ENCODE results near the gene CABLES1. TPM values are rescaled to one million over a fixed set of nuclear protein-coding genes. Genes with fewer than 3 reads are reported as not detected.
"Not testable (repeated sequence)": the region's sequence is repeated elsewhere in the genome, so short reads cannot be mapped to it uniquely, and the experiment has no call there.

Gene CABLES1
- polyA plus RNA-seq, 3 donors = 25.2 to 26.4 (median 25.8) TPM

DNA sequence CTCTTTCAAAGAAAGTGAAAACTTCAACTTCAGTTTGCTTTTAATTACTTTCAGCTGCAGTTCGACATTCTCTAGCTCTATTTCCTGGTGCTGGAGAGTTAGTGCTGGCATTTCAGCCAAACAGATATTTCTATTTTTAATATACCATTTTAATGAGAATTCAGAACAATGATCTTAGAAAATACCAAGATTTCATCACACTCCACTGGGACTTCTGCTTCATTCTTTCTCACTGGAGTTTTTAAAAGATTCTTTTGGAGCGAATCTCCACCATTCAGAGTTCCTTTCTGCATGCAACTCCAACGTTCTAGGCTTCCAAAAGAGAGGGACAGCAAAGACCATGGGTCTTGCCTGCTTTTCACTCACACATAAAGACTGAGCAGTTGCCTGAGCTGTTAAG is 94.2 kb downstream of the CABLES1 start:
- no peak for DNase-seq (ENCODE audit: extremely low read depth in 1 of 11, low read depth in 9 of 11, low spot score in 4 of 11)

DNA sequence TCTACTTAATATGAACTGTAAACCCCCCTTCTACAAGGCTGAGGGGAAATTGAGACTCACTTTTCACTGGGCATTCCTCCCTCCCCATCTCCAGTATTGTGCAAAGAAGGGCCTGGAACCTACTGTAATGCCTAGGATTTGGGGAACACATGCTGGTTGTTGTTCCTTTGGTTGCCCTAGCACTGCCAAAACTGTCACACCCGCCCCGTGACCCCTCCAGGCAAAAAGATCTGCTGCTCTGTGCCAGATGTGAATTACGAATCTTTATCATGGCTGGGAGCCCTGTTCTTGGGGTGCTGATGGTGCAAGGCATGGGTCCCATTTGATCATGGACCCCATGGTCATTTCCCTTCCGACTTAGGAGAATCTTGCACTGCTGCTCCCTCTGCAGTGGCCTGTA is 95.4 kb downstream of the CABLES1 start:
- no peak for DNase-seq (ENCODE audit: extremely low read depth in 1 of 11, low read depth in 9 of 11, low spot score in 4 of 11)

DNA sequence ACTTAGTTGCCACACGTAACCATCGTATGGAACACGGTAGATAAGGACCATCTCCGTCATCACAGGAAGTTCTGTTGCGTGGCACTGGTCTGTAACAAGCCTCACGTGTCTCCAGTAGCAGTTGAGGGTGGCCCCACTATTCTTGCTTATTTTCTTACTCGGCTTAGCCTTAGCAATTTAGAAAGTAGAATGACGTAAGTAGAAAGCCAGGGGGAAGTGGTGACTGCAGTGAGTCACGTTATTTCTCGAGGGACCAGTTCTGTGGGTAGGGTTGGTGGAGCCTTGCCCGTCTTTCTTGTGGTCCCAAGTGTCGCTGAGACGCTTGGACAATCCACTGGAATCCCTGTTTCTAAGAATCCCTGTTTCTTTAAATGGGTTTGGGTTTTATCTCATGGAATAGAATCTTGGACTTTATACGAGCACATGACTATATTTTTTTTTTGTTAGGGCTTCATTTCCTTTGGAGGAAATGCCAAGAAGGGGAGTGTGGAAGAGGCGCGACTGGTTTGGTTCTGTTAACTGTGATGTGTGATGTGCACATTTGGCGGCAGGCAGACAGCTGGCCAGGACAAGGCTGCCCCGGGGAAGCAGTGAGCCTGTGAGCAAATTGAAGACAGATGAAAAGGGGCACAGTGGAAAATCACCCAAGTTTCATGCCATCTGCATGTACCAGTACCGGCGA is 96.2 kb downstream of the CABLES1 start:
- DNase-seq (ENCODE audit: extremely low read depth in 1 of 11, low read depth in 9 of 11, low spot score in 4 of 11) = no peak

DNA sequence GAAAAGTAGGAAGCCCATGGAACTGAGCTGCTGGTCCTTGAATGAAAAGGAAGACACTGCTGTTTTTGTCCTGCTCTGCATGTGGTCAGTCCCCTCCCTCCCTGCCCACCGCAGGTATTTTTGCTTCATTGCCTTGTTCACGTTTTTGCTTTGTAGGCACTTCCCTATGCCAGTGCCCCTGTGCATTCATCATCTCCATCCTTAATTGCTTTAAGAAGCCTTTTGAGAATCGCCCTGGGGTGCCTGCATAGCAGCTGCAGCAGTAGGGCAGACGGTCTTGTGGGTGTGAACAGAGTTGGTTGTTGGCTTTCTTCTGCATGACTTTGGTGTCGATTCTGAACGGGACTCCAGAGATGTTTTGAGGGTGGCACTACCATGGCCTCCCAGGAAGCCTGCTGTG is 97.0 kb downstream of the CABLES1 start:
- DNase-seq (ENCODE audit: extremely low read depth in 1 of 11, low read depth in 9 of 11, low spot score in 4 of 11) = no peak

DNA sequence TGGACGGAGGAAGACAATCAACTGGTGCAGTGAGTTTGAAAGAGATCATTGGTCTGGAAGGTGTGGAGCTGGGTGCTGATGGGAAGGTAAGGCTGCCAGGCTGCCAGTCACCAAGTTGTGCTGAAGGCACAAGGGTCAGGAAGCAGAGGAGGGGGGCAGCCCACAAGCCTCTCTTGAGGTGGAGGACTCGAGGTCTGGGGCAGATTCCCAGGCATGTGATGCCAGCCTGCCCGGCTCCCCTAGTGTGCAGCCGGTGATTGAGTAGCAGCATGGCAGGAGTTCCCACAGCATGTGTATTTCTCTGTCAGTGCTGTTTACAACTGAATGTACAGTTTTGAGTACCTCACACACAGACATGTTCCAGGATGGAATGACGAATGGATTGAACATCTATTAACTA is 99.3 kb downstream of the CABLES1 start:
- DNase-seq (ENCODE audit: extremely low read depth in 1 of 11, low read depth in 9 of 11, low spot score in 4 of 11) = no peak

DNA sequence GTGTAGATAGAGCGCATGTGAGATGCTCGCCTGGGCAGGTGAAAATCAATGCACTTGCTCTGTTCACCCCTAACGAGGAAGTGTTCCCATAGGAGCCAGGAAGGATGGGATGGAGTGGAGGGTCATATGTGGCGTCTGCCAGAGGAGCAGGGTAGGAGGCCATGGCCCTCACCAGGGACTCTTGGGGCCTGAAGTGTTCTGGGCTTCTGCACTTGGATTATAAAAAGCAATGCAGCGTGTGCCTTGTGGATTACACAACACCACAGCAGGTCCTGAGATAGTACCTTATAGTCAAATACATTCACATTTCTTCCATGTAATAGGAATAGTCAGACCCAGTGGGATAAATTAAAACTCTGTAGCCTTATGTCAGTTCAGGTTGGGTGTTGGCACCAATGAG is 100.1 kb downstream of the CABLES1 start:
- DNase-seq (ENCODE audit: extremely low read depth in 1 of 11, low read depth in 9 of 11, low spot score in 4 of 11) = no peak

DNA sequence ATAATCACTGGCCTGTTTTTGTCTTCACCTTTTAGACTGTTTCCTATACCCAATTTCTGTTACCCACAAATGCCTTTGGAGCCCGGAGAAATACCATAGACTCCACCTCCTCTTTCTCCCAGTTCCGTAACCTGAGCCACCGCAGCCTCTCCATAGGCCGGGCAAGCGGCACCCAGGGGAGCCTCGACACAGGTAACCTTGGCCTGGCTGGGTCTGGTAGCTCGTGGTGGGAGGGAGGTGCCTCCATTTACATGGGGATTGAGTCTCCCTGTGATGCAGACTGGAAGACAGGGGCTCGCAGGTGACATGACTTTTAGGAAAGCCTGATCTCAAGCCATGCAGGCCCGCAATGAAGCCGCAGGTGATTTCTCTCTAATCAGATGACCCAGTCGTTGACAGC is 100.6 kb downstream of the CABLES1 start:
- no peak for DNase-seq (ENCODE audit: extremely low read depth in 1 of 11, low read depth in 9 of 11, low spot score in 4 of 11)

DNA sequence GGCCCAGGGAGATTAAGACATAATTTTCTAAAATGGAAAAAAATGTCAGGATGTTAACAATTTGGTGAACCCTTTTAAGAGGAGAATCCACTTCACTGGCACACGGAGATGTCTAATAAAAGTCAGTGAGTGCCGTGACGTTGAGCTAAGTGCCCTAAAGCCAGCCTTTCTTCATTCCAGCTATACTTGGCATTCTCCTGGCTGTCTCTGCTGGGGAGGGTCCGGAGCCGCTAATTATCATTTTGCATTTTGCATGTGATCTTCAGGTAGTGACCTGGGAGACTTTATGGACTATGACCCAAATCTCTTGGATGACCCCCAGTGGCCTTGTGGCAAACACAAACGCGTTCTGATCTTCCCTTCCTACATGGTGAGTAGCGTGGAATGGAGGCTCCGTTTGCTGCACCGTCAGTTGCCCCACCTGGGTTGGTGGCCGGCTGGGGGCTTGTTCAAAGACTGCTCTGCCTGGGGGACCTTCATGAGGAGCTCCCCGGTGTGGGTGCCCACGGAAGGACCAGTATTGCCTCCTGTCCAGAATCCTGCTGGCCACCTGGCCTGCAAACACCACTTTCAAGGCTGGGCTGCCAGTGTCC is 101.7 kb downstream of the CABLES1 start:
- DNase-seq (ENCODE audit: extremely low read depth in 1 of 11, low read depth in 9 of 11, low spot score in 4 of 11) = no peak

DNA sequence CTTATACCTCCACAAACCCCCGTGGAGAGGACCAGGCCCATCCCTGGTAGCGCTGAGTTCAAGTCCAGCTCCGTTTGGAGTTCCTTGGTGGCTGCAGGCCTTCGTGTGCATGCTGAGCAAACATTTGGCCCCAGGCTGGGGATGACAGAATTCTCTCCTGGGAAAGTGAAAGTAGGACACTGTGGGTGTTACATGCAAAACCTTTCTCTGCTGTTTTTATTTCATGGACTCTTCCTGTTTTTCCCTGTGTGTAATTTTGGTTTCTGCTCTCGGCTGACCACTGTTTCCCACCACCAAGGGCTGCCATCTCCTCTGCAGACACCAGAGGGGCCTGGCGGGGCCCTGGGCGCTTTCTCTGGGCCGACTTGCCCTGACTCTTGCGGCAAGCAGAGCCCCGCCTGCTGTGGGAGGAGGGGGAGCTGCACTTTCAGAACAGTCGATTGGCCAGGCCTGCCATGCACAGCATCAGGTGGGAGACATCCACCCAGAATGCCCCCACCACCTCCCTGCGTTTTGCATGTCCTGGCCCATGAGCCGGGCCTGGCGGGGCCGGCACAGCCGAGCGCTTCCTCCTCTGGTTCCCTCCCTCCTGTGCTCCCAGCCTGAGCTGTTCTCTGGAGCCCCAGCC is 102.4 kb downstream of the CABLES1 start:
- no peak for DNase-seq (ENCODE audit: extremely low read depth in 1 of 11, low read depth in 9 of 11, low spot score in 4 of 11)

DNA sequence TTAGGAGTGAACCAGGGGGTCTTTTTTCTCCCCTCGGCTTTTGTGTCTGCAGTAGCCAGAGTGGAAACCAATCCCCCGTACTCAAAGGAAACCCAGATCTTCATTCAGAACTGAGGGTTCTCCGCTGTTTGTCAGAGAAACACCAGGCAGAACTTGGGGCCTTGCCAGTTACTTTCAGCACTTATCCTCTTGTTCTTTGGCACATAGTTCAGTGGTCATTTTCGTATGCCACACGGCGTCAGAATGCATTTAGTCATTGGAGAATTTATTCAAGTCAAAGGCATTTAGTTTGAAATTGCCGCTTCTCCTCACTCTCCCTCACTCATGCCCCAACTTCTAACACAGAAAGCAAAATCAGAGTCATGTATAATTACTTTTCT is 102.9 kb downstream of the CABLES1 start:
- no peak for DNase-seq (ENCODE audit: extremely low read depth in 1 of 11, low read depth in 9 of 11, low spot score in 4 of 11)

DNA sequence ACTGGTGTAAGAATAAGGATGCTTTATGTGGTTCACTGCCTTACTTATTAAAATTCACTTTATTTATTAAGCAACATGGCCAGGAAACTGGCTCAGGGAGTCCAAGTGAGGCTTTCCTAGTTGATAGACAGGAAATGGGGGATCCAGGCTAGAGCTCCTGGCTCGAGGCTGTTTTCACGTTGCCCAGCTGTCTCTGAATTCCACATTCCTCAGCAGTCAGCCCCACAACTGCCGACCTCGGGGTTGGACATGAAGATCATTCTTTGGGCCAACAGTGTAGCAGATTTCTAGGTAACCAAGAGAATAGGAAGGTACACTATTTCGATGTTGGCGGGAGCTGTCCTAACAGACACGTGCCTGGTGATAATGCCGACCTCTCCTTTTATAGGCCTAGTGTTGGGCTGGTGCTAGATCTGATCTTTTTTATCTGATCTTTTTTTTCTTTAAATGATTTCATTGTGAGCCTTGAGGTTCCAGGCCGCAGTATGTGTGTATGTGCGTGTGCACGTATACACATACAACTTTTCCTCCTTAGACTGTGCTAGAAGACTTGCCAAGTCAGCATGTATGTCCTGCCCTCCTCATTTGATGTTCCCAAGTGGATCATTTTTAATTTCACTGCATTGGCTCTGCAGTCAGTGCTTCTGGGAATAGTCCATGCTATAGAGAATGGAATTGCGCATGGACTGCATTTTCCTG is 103.5 kb downstream of the CABLES1 start:
- DNase-seq (ENCODE audit: extremely low read depth in 1 of 11, low read depth in 9 of 11, low spot score in 4 of 11) = no peak

DNA sequence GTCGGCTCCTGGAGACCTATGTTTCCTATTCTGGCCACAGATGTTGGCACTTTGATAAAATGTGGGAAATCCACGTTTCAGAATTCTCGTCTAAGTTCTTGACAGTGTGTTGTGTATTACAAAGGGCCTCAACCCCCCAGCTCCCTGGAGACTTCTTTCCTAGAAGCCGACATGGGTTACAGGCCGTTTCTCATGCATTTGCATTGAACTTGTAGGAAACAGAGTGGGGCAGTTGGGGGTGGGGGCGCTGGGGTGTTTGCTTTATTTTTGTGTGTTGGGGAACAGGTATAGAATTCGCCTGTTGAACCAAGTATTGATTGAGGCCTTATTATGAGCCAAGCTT is 104.0 kb downstream of the CABLES1 start:
- no peak for DNase-seq (ENCODE audit: extremely low read depth in 1 of 11, low read depth in 9 of 11, low spot score in 4 of 11)

DNA sequence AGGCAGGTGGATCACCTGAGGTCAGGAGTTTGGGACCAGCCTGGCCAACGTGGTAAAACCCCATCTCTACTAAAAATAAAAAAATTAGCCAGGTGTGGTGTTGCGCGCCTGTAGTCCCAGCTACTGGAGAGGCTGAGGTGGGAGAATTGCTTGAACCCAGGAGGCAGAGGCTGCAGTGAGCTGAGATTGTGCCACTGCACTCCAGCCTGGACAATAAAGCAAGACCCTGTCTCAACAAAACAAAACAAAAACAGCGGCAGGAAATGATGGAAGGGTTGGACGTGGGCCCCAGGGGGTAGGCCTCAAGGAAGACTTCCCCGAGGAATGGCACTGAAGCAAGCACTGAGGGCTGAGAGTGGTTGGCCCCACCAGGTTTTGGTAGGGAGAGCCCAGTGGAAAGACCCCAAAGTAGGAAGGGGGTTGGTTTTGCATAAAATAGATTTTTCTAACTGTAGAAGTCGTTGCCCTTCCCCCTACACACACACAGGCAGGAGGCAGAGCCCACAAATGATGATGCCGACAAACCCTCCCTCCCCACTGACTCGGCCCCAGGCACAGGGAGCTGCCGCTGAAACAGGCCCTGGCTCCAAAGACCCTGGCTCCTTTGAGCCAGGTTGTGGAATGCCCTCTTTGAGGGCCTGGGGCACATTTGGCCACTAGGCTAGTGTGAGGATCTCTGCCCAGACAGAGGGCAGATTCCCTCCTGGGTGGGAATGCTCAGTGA is 104.8 kb downstream of the CABLES1 start:
- DNase-seq (ENCODE audit: extremely low read depth in 1 of 11, low read depth in 9 of 11, low spot score in 4 of 11) = no peak

DNA sequence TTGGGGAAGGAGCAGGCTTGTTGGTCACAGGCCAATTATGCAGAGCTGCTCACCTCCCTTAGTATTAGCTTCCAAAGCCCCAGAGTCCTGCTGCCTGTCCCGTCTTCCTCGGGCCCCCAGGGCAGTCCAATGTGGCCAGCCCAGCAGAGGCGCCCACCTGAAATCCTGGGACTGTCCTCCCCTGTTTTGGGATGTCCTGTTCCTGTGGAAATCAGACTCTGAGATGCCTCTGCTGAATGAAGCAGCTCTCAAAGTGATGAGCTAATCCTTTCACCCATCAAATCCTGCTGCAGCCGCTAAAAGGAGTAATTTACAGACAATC is 105.3 kb downstream of the CABLES1 start:
- no peak for DNase-seq (ENCODE audit: extremely low read depth in 1 of 11, low read depth in 9 of 11, low spot score in 4 of 11)

DNA sequence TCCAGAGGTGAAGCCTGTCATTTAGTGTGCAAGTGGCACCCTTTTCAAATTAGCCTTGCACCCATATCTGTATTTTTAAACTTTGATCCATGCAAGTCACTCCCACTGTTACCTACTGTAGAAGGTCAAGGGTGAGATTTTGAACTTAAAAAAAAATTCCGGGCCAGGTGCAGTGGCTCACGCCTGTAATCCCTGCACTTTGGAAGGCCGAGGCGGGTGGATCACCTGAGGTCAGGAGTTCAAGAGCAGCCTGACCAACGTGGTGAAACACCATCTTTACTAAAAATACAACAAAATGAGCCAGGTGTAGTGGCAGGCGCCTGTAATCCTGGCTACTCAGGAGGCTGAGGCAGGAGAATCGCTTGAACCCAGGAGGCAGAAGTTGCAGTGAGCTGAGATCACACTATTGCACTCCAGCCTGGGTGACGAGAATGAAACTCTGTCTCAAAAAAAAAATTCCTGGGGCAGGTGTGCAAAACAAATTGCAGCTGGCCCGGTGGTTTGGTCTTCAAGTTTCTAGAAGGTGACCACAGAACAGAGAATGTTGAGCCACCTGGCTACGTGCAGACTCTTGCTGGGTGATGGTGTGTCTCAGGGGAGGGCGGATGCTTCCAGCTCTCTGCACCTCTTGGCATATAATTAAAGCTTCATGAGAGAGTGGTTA is 106.7 kb downstream of the CABLES1 start:
- not testable (repeated sequence) for DNase-seq (ENCODE audit: extremely low read depth in 1 of 11, low read depth in 9 of 11, low spot score in 4 of 11)

DNA sequence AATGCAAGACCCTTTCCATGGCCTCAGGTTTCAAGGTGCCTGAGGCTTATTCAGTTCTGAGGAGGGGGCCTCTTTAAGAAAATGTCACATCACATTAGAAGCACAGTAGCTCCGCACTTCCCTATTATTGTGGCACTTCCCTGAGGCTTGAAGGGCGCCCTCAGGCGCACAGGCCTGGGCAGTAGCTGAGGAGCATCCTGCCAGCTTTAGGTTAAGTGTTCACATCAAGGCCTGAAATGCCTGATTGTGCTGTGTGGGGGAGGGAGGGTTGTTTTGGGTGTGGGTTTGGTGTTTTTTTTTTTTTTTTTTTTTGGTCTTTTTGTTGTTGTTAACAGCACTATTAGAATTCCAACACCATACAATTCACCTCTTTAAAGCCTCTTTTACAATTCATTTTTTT is 107.9 kb downstream of the CABLES1 start:
- DNase-seq (ENCODE audit: extremely low read depth in 1 of 11, low read depth in 9 of 11, low spot score in 4 of 11) = no peak

DNA sequence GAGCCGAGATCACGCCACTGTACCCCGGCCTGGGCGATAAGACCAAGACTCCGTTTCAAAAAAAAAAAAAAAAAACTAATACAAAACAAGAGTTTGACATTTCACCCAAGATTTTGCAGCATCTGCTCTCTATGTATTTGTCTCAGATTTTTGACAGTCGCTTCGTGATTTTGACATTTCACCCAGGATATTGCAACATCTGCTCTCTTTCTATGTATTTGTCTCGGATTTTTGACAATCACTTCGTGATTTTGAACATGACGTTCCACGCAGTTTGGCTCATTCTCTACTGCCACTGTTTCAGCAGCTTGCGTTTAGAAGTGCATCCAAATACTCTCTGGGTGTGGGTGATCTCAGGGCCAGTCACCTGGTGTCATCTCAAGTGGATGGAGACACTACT is 108.5 kb downstream of the CABLES1 start:
- no peak for DNase-seq (ENCODE audit: extremely low read depth in 1 of 11, low read depth in 9 of 11, low spot score in 4 of 11)

DNA sequence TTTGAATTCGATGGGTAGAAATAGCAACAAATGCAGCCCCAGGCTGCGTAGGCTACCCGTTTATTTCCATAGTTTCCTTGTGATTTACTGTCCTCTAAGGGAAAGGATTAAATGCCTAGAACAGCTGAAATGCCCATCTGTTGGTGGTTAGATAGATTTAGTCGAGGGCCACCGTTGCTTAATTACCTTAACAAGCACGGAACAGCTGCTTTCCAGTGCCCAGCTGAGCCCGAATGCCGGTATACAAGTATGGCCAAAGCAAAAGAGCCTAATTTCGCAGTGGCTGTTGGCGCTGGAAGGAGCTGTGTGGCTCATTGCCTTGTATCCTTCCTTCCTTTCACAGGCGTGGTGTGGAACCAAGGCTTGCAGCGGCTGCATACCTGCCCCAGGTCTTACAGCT is 109.1 kb downstream of the CABLES1 start:
- DNase-seq (ENCODE audit: extremely low read depth in 1 of 11, low read depth in 9 of 11, low spot score in 4 of 11) = no peak

DNA sequence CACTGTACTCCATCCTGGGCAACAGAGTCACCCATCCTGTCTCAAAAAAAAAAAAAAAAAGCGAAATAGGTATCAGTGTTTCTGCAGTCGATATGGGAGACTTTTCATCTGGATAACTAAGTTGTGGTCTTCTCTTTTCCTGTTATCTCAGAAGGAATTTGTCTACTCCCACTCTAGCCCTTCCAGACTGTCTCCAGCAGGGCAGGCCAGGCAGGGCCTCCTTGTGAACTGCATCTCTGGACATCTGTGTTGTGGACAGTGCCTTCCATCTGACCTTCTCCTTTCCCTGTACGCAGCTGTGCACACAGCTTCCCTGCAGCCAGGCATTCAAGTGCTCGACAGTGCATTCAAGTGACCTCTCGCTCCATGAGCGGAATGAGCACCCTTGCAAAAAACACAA is 110.2 kb downstream of the CABLES1 start:
- no peak for DNase-seq (ENCODE audit: extremely low read depth in 1 of 11, low read depth in 9 of 11, low spot score in 4 of 11)

Data from renal cortex interstitium (tissue), 11 donors.